ENCODE measurements around the gene IGFL3.

DNA sequence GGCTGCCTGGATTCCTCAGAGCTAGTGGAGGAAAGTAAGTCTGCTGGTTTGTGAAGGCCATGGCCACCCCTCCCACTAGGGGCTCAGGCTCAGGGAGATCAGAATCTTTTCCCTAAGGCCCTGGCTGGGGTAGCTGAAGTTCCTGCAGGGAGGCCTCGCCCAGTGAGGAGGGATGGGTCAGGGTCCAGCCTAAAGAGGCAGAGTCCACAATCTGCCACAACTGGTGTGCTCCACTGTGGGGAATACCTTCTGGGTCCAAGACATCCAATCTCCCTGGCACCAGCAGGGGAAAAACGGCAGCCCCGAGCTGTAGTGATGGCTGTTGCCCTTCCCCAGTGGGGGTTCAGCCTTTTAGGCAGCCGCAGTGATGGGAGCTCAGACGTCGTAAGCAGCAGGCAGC is 23.2 kb downstream of the IGFL3 start:
- no peak for TF ChIP-seq CTCF (IDR thresholded peaks at IDR 0.05)
- no peak for TF ChIP-seq POLR2A (IDR thresholded peaks at IDR 0.05)
